HG03025 (cell line): Measurements from ENCODE around the gene LCE2B.
"Not testable (repeated sequence)": the region's sequence is repeated elsewhere in the genome, so short reads cannot be mapped to it uniquely, and the experiment has no call there.

Experiments
- ATAC-seq: cut with Tn5 transposase; IDR thresholded peaks from one replicate; pipeline ENCODE4 v1.9.1; 2021; ENCODE audit warnings: mild to moderate bottlenecking, moderate library complexity; ENCODE audit not compliant: unreplicated experiment, low FRiP score

LCE2B gene, protein sequence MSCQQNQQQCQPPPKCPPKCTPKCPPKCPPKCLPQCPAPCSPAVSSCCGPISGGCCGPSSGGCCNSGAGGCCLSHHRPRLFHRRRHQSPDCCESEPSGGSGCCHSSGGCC

DNA sequence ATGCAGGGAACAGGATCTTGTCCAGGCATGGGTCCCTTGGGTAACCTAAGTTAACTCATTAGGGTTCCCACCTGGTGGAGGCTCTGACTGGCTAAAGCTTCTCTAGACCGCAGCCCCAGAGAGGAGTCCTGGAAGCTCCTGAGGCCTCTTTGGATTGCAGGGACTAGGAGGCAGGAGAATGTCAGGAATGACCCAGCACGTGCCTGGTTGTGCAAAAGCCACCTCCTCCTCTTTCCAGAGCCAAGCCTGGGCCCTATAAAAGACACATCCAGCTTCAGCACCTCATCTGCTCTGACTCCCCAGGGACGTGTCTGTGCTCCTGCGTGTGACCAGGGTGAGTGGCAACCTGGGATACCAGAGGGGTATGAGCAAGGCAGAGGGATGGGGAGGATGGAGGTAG, at the start of gene LCE2B:
Gene LCE2B, plus strand, starts transcription at position 301 of the 400 bp plus-strand sequence. CDS start 721 bp downstream, outside the sequence.
- not testable (repeated sequence) for ATAC-seq

GRCh38 chr1:152640351-152640750, 45.6 kb upstream of the LCE2B start:
- ATAC-seq, result no peak

GRCh38 chr1:152643945-152644344, 42.0 kb upstream of the LCE2B start:
- ATAC-seq, result no peak

- ATAC-seq, result no peak
Observed at GRCh38 chr1:152645146-152645545, 40.8 kb upstream of the LCE2B start.

- ATAC-seq, result no peak
Observed at GRCh38 chr1:152646656-152647055, 39.3 kb upstream of the LCE2B start.

DNA sequence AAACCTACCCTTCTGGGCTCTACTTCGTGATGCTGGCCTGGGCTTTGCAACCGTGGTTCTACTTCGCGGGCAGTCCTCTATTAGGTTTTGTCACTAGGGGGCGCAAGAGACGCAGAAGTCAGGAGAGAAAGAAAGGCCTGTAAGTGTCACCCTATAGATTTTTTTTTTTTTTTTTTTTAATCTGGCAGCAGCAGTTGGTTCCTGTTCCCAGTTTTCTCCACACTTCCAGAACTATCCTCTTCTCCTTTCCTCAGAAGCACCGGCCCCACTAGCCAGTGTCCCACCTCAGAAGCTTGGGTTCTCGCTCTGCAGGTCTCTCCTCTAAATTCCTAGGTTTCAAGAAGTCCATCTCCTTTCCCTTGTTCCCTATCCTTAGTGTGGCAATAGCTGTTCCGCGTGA, 31.8 kb upstream of the LCE2B start:
- ATAC-seq, result no peak

DNA sequence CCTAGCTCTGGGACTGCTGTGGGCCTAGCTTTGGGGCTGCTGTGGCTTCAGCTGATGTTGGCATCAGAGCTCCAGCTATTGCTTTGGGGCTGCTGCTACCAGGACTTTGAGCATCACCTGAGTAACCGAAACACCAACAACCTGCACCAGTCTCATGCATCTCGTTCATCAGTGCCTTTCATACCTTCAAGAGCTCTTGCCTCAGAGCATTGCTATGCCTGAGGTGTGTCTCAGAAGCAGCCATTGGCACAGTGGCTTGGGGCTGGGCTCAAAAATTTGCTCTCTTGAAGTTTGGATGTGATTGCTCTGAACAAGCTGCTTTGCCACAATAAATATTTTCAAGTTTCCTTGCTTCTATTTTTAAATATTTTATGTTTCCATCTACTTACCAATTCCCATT, 29.5 kb upstream of the LCE2B start:
- ATAC-seq, result no peak

DNA sequence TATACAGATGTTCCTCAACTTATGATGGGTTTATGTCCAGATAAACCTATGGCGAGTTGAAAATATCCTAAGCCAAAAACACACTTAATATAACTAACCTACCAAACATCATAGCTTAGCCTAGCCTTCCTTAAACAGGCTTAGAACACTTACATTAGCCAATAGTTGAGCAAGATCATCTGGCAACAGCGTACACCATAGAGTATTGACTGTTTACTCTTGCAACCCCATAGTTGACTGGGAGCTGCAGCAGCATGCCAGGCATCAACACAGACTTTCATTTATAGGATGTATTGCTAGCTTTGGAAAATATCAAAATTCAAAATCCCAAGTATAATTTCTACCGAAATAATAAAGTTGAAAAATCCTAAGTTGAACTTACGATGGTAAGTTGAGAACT, 28.2 kb upstream of the LCE2B start:
- ATAC-seq, result no peak

- no peak for ATAC-seq
Observed at GRCh38 chr1:152658649-152659048, 27.3 kb upstream of the LCE2B start.

DNA sequence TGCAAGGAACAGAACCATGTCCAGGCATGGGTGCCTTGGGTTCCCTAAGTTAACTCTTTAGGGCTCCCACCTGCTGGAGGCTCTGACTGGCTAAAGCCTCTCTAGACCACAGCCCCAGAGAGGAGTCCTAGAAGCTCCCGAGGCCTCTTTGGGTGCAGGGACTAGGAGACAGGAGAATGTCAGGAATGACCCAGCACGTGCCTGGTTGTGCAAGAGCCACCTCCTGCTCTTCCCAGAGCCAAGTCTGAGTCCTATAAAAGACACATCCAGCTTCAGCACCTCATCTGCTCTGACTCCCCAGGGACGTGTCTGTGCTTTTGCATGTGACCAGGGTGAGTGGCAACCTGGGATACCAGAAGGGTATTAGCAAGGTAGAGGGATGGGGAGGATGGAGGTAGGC, 22.8 kb upstream of the LCE2B start, which contains the start of gene LCE2D:
Gene LCE2D, plus strand, starts transcription at position 283 of the 400 bp plus-strand sequence. CDS start 726 bp downstream, outside the sequence.
- no peak for ATAC-seq

- ATAC-seq, result not testable (repeated sequence)
Observed at GRCh38 chr1:152666171-152666570, 19.8 kb upstream of the LCE2B start.

DNA sequence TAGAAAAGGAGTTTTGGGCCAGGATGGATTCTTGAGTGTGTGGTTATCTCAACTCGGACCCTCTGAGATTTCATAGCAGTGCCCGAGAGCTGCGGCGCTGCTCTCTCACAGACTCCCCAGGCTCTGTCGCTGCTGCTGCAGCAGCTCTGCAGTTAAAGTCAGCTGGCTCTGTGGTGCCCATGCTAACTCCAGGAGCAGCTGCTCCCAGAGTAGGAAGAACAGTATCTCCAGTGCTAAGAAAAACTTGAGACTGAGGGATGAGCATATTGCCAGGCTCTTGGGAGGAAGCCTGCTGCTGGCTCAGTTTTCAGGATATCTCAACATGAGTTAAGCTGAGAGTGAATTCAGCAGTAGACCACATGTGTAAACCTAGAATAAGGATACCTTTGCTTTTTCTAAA, 18.3 kb upstream of the LCE2B start:
- ATAC-seq, result no peak

DNA sequence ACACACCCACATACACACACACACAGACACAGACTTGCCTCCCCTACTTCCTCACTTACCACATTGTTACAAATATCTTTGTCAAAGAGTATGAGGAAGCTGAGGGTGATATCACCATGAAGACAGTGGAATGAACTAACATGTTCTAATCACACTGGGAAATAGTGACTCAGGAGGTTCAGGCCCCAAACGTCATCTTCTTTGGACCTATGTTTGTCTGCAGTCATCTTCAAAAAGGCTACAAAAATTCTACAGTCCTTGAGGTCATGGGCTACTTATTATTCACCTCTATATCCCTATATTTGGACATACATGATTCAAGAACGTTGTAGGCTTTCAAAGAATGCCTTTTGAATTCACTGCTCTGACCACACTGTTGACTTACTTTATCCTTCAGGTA, 12.9 kb upstream of the LCE2B start:
- no peak for ATAC-seq

- not testable (repeated sequence) for ATAC-seq
Observed at GRCh38 chr1:152674983-152675382, 10.9 kb upstream of the LCE2B start, which contains the start of gene LCE2C. Gene LCE2C, plus strand, starts transcription at chr1:152675279. Its CDS starts 737 bp downstream, at chr1:152676016.

- ATAC-seq, result no peak
Observed at GRCh38 chr1:152679459-152679858, 6.5 kb upstream of the LCE2B start.

- ATAC-seq, result no peak
Observed at GRCh38 chr1:152681616-152682015, 4.3 kb upstream of the LCE2B start.

DNA sequence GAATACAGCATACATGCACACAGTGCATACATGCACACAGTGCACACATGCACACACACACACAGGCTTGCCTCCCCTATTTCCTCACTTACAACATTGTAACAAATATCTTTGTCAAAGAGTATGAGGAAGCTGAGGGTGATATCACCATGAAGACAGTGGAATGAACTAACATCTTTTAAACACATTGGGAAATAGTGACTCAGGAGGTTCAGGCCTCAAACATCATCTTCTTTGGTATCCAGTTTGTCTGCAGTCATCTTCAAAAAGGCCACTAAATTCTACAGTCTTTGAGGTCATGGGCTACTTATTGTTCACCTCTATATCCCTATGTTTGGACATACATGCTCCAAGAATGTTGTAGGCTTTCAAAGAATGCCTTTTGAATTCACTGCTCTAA, 2.1 kb upstream of the LCE2B start:
- no peak for ATAC-seq

DNA sequence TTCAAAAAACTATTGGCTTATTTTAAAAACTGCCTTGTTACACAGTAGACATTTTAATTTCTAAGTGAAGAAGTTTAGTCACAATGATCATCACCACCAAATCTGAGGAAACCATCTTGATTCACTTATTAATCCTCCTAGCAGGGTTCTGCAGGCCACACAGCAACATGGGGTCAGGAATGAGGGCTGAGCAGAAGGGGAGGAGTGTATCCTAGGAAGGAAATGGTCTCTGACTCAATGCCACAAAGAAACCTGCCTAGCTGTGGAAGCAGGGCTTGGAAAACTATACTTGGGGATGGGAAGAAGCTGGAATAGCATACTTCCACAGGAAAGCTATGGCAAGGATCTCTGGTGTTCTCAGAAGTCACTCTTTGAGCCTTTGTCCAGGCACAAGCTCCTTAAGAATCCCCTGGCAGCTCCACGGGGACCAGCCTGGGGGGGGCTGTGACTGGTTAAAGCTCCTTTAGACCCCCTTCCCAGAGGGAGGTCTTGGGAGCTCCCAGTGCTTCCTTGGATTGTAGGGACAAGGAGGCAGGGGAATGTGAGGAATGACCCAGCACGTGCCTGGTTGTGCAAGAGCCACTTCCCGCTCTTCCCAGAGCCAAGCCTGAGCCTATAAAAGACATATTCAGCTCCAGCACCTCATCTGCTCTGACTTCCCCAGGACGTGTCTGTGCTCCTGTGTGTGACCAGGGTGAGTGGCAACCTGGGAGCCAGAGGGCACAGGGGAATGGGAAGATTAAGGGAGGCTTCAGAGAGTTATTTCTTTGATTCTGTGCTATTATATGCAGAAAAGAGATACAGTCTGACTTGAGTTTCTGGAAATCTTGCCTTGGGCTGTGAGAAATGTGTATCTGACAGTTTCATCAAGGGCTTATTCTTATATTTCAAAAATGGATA, 12.0 kb downstream of the LCE2B start, which contains the start of gene LCE2A:
Gene LCE2A, plus strand, starts transcription at position 645 of the 900 bp plus-strand sequence. CDS start 557 bp downstream, outside the sequence.
- no peak for ATAC-seq

DNA sequence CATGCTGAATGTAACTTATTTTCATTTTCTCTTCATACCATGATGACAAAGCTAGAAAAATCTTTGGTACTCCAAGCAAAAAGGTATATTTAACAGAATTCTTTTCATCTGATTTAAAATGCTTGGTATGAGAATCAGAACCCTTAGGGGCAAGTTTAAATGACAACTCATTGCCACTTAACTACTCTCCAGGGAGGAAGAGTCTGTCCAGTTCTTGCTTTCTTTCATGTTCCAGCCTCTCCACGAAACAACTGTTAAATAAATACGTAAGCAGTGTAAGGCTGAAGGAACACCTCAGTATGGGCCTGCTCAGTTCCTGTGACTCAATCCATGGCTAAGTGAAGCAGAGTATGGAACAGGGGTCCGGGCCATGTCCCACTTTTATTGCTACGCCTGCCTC, 13.8 kb downstream of the LCE2B start:
- ATAC-seq, result no peak

DNA sequence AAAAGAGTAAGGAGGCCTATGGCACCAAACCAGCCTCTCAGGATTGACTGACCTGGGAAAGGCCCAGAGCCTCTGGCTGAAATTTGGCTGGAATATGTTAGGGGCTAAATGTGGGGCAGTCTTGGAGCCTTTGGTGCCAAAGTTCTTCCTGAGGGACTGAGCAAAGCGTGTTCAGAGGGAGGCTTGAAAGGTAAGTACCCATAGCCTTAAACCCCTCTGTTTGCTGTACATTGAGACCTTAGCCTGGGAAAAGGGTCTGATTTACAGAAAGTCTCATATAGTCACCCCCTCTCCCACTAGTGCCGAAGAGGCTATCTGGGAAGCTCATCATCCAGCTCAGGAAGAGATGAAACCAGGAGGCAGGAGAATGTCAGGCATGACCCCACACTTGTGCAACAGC, 21.9 kb downstream of the LCE2B start, which contains the start of gene LCE4A:
Gene LCE4A, plus strand, starts transcription at position 301 of the 400 bp plus-strand sequence. CDS start 916 bp downstream, outside the sequence.
- ATAC-seq, result no peak

- no peak for ATAC-seq
Observed at GRCh38 chr1:152718238-152718637, 32.3 kb downstream of the LCE2B start.
